GM12878 (cell line): ENCODE data around the gene EWSR1. TPM values are rescaled to one million over a fixed set of nuclear protein-coding genes. Genes with fewer than 3 reads are reported as not detected.

Experiments
- ATAC-seq: fragments of 200-7000 bp; cut with Tn5 transposase; 3 replicates; pipeline ENCODE4 v1.9.1; 2020; ENCODE audit warnings: mild to moderate bottlenecking, moderate library complexity
- BruUV-seq: library from RNA; stranded (reverse); fragments of 400-500 nt; replicated peaks from 2 replicates; lab custom pipeline; 2021; lab: Mats Ljungman, UMichigan
- CTCF ChIA-PET: fragments of 300-600 bp; sonication (Branson Sonifier 250); formaldehyde crosslinking; extraction: SDS; loops from one replicate; lab custom pipeline; 2021; ENCODE audit warnings: inconsistent platforms; lab: Yijun Ruan, JAX
- POLR2A ChIA-PET: fragments of 350-600 bp; formaldehyde crosslinking; extraction: SDS; loops from one replicate; lab custom pipeline; 2021; ENCODE audit warnings: inconsistent platforms; lab: Charles Lee
- RAD21 ChIA-PET: fragments of 300-600 bp; sonication (Branson Sonifier 250); formaldehyde crosslinking; loops from one replicate; lab custom pipeline; 2023; ENCODE audit warnings: antibody characterized with exemption; ENCODE audit not compliant: unreplicated experiment; lab: Charles Lee
- SMC1A ChIA-PET: fragments of 300-600 bp; sonication (Branson Sonifier 250); formaldehyde crosslinking; loops from one replicate; lab custom pipeline; 2023; ENCODE audit not compliant: unreplicated experiment, uncharacterized antibody; lab: Charles Lee
- DNase-seq: peaks from one replicate; pipeline ENCODE4 v3.0.0-alpha.2; 2011; ENCODE audit warnings: low read depth, low spot score
- FAIRE-seq: peaks from 3 replicates; lab custom pipeline; 2011; peaks lifted over from hg19 to GRCh38; lab: Jason Lieb, UNC
- H2AFZ ChIP-seq: 2 replicates; pipeline ENCODE4 v1.6.0; 2011; ENCODE audit warnings: low read depth, low read length, control low read depth; ENCODE audit not compliant: control insufficient read depth
- H3K27ac ChIP-seq: 2 replicates; pipeline ENCODE4 v1.5.1; 2011; ENCODE audit warnings: control low read depth; ENCODE audit not compliant: control insufficient read depth, insufficient read depth
- H3K27me3 ChIP-seq, 2 experiments: replicated peaks in 1 of 2; 2 replicates each; pipeline versions ENCODE4 v1.6.0 to v1.6.1; 2011; ENCODE audit warnings: low read length in 1 of 2; ENCODE audit not compliant: control insufficient read depth in 2 of 2, insufficient read depth in 2 of 2
- H3K36me3 ChIP-seq, 2 experiments: 2 replicates each; pipeline ENCODE4 v1.5.1; 2011; ENCODE audit warnings: low read length in 1 of 2; ENCODE audit not compliant: control insufficient read depth in 2 of 2, insufficient read depth in 2 of 2
- H3K4me1 ChIP-seq: 2 replicates; pipeline ENCODE4 v1.6.1; 2011; ENCODE audit warnings: mild to moderate bottlenecking, low read length, moderate library complexity, mixed read lengths; ENCODE audit not compliant: control insufficient read depth, insufficient read depth
- H3K4me2 ChIP-seq: 2 replicates; pipeline ENCODE4 v1.6.0; 2011; ENCODE audit warnings: control low read depth; ENCODE audit not compliant: control insufficient read depth, insufficient read depth
- H3K4me3 ChIP-seq: fragments of 200-600 bp; sonication (generic); 2 replicates; pipeline ENCODE4 v1.5.1; 2016
- H3K79me2 ChIP-seq: 2 replicates; pipeline ENCODE4 v1.6.0; 2011; ENCODE audit warnings: low read length; ENCODE audit not compliant: control insufficient read depth, insufficient read depth
- H3K9ac ChIP-seq: 2 replicates; pipeline ENCODE4 v1.8.0; 2011; ENCODE audit warnings: low read length, control low read depth, mixed read lengths; ENCODE audit not compliant: control insufficient read depth, insufficient read depth
- H3K9me3 ChIP-seq: replicated peaks from 3 replicates; pipeline ENCODE4 v1.5.1; 2011; ENCODE audit warnings: mild to moderate bottlenecking, low read length; ENCODE audit not compliant: control insufficient read depth, insufficient read depth
- H4K20me1 ChIP-seq: 2 replicates; pipeline ENCODE4 v1.6.0; 2011; ENCODE audit not compliant: control insufficient read depth, insufficient read depth
- IKZF2 ChIP-seq, 2 experiments: fragments of 450-650 bp; IDR thresholded peaks; 2 replicates each; pipeline ENCODE4 v1.6.1; 2017; ENCODE audit warnings: mild to moderate bottlenecking in 2 of 2, moderate library complexity in 2 of 2
- LARP7 ChIP-seq: fragments of 450-650 bp; IDR thresholded peaks from 2 replicates; pipeline ENCODE4 v1.6.1; 2017; ENCODE audit warnings: mild to moderate bottlenecking
- PAX8 ChIP-seq: fragments of 450-650 bp; IDR thresholded peaks from 2 replicates; pipeline ENCODE4 v1.6.1; 2017; ENCODE audit warnings: mild to moderate bottlenecking, moderate library complexity
- PKNOX1 ChIP-seq: fragments of 450-650 bp; IDR thresholded peaks from 2 replicates; pipeline ENCODE4 v1.6.1; 2016; ENCODE audit warnings: mild to moderate bottlenecking
- RAD51 ChIP-seq: fragments of 450-650 bp; IDR thresholded peaks from 2 replicates; pipeline ENCODE4 v1.6.1; 2016; ENCODE audit warnings: moderate library complexity, mild to moderate bottlenecking, inconsistent platforms
- SKIL ChIP-seq: fragments of 450-650 bp; IDR thresholded peaks from 2 replicates; pipeline ENCODE4 v1.6.1; 2017; ENCODE audit warnings: mild to moderate bottlenecking, low read depth, inconsistent platforms; ENCODE audit not compliant: poor library complexity, severe bottlenecking
- TBL1XR1 ChIP-seq: IDR thresholded peaks from 2 replicates; pipeline ENCODE4 v1.6.1; 2012; ENCODE audit warnings: low read depth, low read length, improper control_type of control experiment
- ZNF622 ChIP-seq: fragments of 450-650 bp; IDR thresholded peaks from 2 replicates; pipeline ENCODE4 v1.6.1; 2017; ENCODE audit warnings: mild to moderate bottlenecking, inconsistent platforms
- WGBS: methylation state at CpG from one replicate; pipeline ENCODE4 v1.1.6; 2016; ENCODE audit warnings: low lambda C conversion rate; ENCODE audit not compliant: insufficient replicate concordance, insufficient coverage; ENCODE audit errors: missing lambda C conversion rate; 5-methylcytosine and 5-hydroxymethylcytosine counted together
- in situ Hi-C: fragments of 300-500 bp; cut with MboI; formaldehyde crosslinking; loops from 9 replicates; pipeline ENCODE4 v1.14.3; 2018; ENCODE audit warnings: mixed read lengths
- intact Hi-C: fragments of 100-400 bp; cut with micrococcal nuclease; formaldehyde crosslinking; loops from one replicate; pipeline ENCODE4 v1.14.2; 2022; ENCODE audit not compliant: unreplicated experiment
- polyA plus RNA-seq, 11 experiments: library from polyadenylated mRNA; depleted of rRNA in 4 of 11; unstranded in 6 of 11; stranded (reverse) in 5 of 11; fragments of >200 nt; fragmentation: Nextera tagmentation in 4 of 11; fragmentation: Illumina TruSeq in 1 of 11; extraction: Ambion mirVana in 4 of 11; extraction: Trizol in 1 of 11; gene quantifications; 1 replicate in 1 of 11; 2 replicates in 10 of 11; pipeline versions ENCODE4 v1.2.1 to v1.2.3, GENCODE V29; 2011 to 2016; ENCODE audit warnings: inconsistent platforms in 2 of 11, missing spikeins in 2 of 11, low read depth in 1 of 11
- total RNA-seq, 4 experiments: library from RNA; depleted of rRNA in 3 of 4; stranded (reverse); fragments of >200 nt in 3 of 4; fragmentation: Illumina TruSeq in 1 of 4; extraction: Trizol in 1 of 4; gene quantifications; 2 replicates each; pipeline versions ENCODE4 v1.2.1 to v1.2.3, GENCODE V29; 2013 to 2021
- TF ChIP-seq, protein P1 (sequence below): fragments of 450-650 bp; formaldehyde crosslinking; IDR thresholded peaks from 2 replicates; pipeline ENCODE4 v1.5.0; 2022; ENCODE audit warnings: mild to moderate bottlenecking, missing genetic modification characterization

The EWSR1 gene
- total and polyA plus RNA-seq, 10 of the 15 experiments (the other 5 are each of a cell fraction or from before 2014, with no cell fraction given), result 130 to 480 (median 356) TPM

DNA sequence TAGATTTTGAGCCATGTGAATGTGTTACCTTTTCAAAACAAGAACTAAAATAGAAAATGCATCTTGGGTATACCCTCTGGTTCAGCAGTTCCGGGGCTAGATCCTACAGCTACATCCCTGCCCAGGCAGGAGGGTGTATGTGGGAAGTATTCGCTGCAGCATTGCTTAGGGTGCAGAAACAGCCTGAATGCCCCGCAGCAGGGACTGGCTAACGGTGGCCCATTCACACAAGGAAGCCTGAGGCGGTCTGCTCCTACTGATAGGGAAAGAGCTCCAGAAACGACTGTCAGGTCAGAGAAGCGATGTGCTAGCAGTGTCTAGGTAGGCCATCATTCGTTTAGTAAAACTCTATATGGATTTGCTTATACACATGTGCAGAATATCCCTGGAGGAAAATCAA, 57.3 kb downstream of the EWSR1 start (continued):
- TF ChIP-seq, protein P1, sequence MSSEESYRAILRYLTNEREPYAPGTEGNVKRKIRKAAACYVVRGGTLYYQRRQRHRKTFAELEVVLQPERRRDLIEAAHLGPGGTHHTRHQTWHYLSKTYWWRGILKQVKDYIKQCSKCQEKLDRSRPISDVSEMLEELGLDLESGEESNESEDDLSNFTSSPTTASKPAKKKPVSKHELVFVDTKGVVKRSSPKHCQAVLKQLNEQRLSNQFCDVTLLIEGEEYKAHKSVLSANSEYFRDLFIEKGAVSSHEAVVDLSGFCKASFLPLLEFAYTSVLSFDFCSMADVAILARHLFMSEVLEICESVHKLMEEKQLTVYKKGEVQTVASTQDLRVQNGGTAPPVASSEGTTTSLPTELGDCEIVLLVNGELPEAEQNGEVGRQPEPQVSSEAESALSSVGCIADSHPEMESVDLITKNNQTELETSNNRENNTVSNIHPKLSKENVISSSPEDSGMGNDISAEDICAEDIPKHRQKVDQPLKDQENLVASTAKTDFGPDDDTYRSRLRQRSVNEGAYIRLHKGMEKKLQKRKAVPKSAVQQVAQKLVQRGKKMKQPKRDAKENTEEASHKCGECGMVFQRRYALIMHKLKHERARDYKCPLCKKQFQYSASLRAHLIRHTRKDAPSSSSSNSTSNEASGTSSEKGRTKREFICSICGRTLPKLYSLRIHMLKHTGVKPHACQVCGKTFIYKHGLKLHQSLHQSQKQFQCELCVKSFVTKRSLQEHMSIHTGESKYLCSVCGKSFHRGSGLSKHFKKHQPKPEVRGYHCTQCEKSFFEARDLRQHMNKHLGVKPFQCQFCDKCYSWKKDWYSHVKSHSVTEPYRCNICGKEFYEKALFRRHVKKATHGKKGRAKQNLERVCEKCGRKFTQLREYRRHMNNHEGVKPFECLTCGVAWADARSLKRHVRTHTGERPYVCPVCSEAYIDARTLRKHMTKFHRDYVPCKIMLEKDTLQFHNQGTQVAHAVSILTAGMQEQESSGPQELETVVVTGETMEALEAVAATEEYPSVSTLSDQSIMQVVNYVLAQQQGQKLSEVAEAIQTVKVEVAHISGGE (CRISPR knock-in tag), result no peak
- TF ChIP-seq LARP7, result no peak

DNA sequence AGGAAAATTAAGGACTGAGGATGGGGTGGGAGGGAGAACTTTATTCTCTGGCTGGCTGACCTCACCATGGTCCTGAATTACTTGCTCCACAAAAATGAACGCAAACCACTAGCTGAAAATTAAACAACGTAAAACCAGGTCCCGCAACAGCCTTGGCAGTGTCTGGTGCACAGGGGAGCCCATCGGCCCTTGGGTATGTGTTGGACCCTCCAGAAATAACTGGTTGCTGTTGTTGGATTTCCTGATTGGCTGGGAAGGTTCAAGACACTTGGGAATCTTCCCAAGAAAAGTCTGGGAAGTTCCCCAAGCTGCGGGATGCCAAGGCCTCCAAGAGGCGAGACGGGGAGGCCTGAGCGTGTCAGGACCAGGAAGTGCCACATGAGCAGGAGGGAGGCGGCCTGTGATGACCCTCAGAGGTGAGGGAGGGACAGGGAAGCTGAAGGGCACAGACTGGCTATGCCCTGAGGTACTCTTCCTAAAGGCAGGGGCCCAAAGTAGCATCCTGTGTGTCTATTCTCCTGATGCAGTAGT, 57.8 kb downstream of the EWSR1 start:
- no TSS peak for BruUV-seq
- Histone ChIP-seq H3K79me2 (no peaks in the 10 kb centered on the region), H2AFZ (no peak overlapping the region), H3K36me3 (peaks cover 4 to 36% of the 10 kb centered on the region in 2 experiments; a peak in 3 of 4 replicates), H3K4me3 (no peak overlapping the region), H3K9me3 (no peaks in the 10 kb centered on the region), H3K4me1 (no peaks in the 10 kb centered on the region), H4K20me1 (no peaks in the 10 kb centered on the region), H3K27me3 (no peaks in the 10 kb centered on the region), H3K9ac (no peak overlapping the region), H3K27ac (no peak overlapping the region), H3K4me2 (no peak overlapping the region)
- intact Hi-C loops, result no loop called here
- ChIA-PET CTCF (no interaction called here), SMC1A (no interaction called here), POLR2A (no interaction called here), RAD21 (no interaction called here)
- WGBS, result 97% methylated on average over 9 of the region's 9 CpGs
- no peak for ATAC-seq
- DNase-seq, result no peak
- no peak for FAIRE-seq
- TF ChIP-seq ZNF622, result no peak
- TF ChIP-seq SKIL, result no peak
- TF ChIP-seq PKNOX1, result no peak
- no peak for TF ChIP-seq TBL1XR1
- TF ChIP-seq IKZF2 (IDR thresholded peaks at IDR 0.05), result no peak
- no peak for TF ChIP-seq PAX8
- TF ChIP-seq RAD51, result no peak
- in situ Hi-C loops, result no loop called here
